Adipose tissue (tissue), 3 donors: ENCODE results near the gene ZNF609. TPM values are rescaled to one million over a fixed set of nuclear protein-coding genes. Genes with fewer than 3 reads are reported as not detected.

Source experiments
- H3K27ac ChIP-seq: one replicate; pipeline ENCODE4 v1.5.1; 2013; ENCODE audit warnings: low read depth, low read length
- WGBS, 3 donors: extraction: QIAGEN DNeasy Blood & Tissue Kit; methylation state at CpG; one replicate each; pipeline ENCODE4 v1.1.7; 2013; 5-methylcytosine and 5-hydroxymethylcytosine counted together
- polyA plus RNA-seq, 3 donors: library from polyadenylated mRNA; stranded (reverse); fragments of 200-250 nt; gene quantifications; one replicate each; pipeline ENCODE4 v1.2.3, GENCODE V29; 2013
- donor health status: healthy with polysubstance abuse.
- donor health status: Bipolar disorder and iron deficiency.
- donor health status: healthy.

The ZNF609 gene
- polyA plus RNA-seq, 3 donors = 3.5 to 9.8 (median 7.9) TPM

GRCh38 chr15:64717735-64718495, 257.5 kb downstream of the ZNF609 start:
- 48 to 68% (median 48%) methylated on average over 18 of the region's 18 CpGs for WGBS, 3 donors
- no peak overlapping the region for H3K27ac ChIP-seq

GRCh38 chr15:64720188-64720587, 259.8 kb downstream of the ZNF609 start:
- H3K27ac ChIP-seq = no peak overlapping the region
- 74 to 79% (median 79%) methylated on average over 3 of the region's 3 CpGs for WGBS, 3 donors

- 82 to 94% (median 92%) methylated on average over 5 of the region's 5 CpGs for WGBS, 3 donors
- H3K27ac ChIP-seq = no peak overlapping the region
Observed at GRCh38 chr15:64730151-64730550, 269.8 kb downstream of the ZNF609 start.

DNA sequence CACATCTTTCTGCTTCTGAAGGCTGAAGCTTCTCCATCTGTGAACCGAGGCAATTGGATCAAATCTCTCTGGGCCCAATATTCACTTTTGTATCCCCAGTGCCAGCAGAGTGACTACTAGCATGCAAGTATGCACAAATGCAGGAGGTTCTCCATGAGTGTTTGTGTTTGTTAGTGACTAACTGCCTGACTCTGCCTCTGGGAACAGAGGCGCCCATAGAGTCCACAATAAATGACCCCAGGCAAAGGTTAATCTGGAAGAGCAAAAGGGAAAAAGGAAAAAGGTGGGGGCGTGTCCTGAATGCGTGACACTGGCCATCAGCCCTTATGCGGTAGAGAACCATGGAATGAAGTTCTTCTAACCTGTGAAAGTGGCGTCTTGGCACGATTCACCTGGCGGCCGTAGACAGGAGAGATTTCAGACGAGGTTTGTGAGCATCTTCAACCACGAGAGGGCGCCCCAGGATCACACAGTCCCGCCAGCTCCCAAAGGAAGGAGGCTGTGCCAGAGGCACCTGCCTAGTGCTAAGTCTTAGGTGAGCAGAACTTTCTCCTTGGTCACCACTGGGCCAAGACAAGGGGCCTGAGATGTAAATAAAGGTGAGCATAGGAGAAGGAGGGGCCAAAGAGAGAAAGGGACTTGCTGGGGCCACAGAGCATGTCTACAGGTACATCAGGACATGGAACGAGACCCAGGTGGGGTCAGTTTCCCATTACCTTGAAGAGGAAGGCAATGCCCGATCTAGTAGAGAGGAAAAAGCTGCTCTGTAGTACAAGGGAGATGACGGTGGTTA, 270.8 kb downstream of the ZNF609 start:
- WGBS, 3 donors = 21 to 24% (median 23%) methylated on average over 15 to 16 of the region's 16 CpGs
- no peak overlapping the region for H3K27ac ChIP-seq

GRCh38 chr15:64731805-64732151, 271.4 kb downstream of the ZNF609 start:
- no peak overlapping the region for H3K27ac ChIP-seq
- 52 to 58% (median 57%) methylated on average over 7 to 9 of the region's 9 CpGs for WGBS, 3 donors

- 69 to 81% (median 77%) methylated on average over 7 of the region's 7 CpGs for WGBS, 3 donors
Observed at GRCh38 chr15:64732156-64732860, 271.9 kb downstream of the ZNF609 start.

More at GRCh38 chr15:64732156-64732860, 271.9 kb downstream of the ZNF609 start:
- H3K27ac ChIP-seq = no peak overlapping the region

Other genes starting within 250 kb of the ZNF609 start
- 1 to 10 TPM; 2.3 to 4.8 (median 2.9) TPM for gene CSNK1G1, start 104.4 kb upstream of the ZNF609 start, polyA plus RNA-seq
- 1 to 10 TPM; 1.0 to 1.9 (median 1.6) TPM for gene PCLAF, start 79.1 kb upstream of the ZNF609 start, polyA plus RNA-seq
- 10 to 100 TPM; 15.1 to 33.0 (median 15.5) TPM for gene TRIP4, start 72.7 kb upstream of the ZNF609 start, polyA plus RNA-seq